Ishikawa (cell line): ENCODE measurements around the gene CA12.

Experiments
- CREB1 ChIP-seq: IDR thresholded peaks from 2 replicates; pipeline ENCODE4 v1.6.1; 2012; ENCODE audit warnings: low read depth
- EP300 ChIP-seq: IDR thresholded peaks from 2 replicates; pipeline ENCODE4 v1.6.1; 2012; ENCODE audit warnings: borderline replicate concordance
- MAX ChIP-seq: IDR thresholded peaks from 2 replicates; pipeline ENCODE4 v1.6.1; 2012
- REST ChIP-seq: IDR thresholded peaks from 2 replicates; pipeline ENCODE4 v1.6.1; 2012; ENCODE audit warnings: low read depth, mild to moderate bottlenecking
- TCF12 ChIP-seq: IDR thresholded peaks from 2 replicates; pipeline ENCODE4 v1.6.1; 2012; ENCODE audit warnings: low read depth
- YY1 ChIP-seq: IDR thresholded peaks from 2 replicates; pipeline ENCODE4 v1.6.1; 2012; ENCODE audit warnings: low read depth

GRCh38 chr15:63360170-63360569 is 21.5 kb downstream of the CA12 start:
- TF ChIP-seq TCF12, result no peak
- no peak for TF ChIP-seq EP300
- no peak for TF ChIP-seq REST
- no peak for TF ChIP-seq YY1
- no peak for TF ChIP-seq MAX
- TF ChIP-seq CREB1, result no peak
